HepG2 (cell line): Measurements from ENCODE around the gene CHPF. TPM values are rescaled to one million over a fixed set of nuclear protein-coding genes. Genes with fewer than 3 reads are reported as not detected.

Experiments
- BORCS8-MEF2B ChIP-seq: sonication (generic); formaldehyde crosslinking; IDR thresholded peaks from 2 replicates; pipeline ENCODE4 v1.8.0; 2022; ENCODE audit warnings: mild to moderate bottlenecking, missing genetic modification reagents
- ELF1 ChIP-seq: sonication (generic); formaldehyde crosslinking; IDR thresholded peaks from 2 replicates; pipeline ENCODE4 v1.4.0; 2020; ENCODE audit warnings: missing genetic modification reagents
- HDAC1 ChIP-seq: sonication (generic); formaldehyde crosslinking; IDR thresholded peaks from 2 replicates; pipeline ENCODE4 v1.5.1; 2020; ENCODE audit warnings: mild to moderate bottlenecking, missing genetic modification reagents
- HNRNPL ChIP-seq: fragments of 200-400 bp; formaldehyde crosslinking; IDR thresholded peaks from 2 replicates; pipeline ENCODE4 v1.6.1; 2017; ENCODE audit warnings: mild to moderate bottlenecking, low read depth, low read length
- NR1H2 ChIP-seq: sonication (generic); formaldehyde crosslinking; IDR thresholded peaks from 2 replicates; pipeline ENCODE4 v1.8.1; 2022; ENCODE audit warnings: low read depth, missing genetic modification reagents, borderline replicate concordance
- NR3C1 ChIP-seq: sonication (generic); formaldehyde crosslinking; IDR thresholded peaks from 2 replicates; pipeline ENCODE4 v1.4.0; 2020; ENCODE audit warnings: missing genetic modification reagents
- TBP ChIP-seq: sonication (generic); formaldehyde crosslinking; IDR thresholded peaks from 2 replicates; pipeline ENCODE4 v1.5.0; 2020; ENCODE audit warnings: missing genetic modification reagents
- ZNF101 ChIP-seq: sonication (generic); formaldehyde crosslinking; IDR thresholded peaks from 2 replicates; pipeline ENCODE4 v1.4.0; 2020; ENCODE audit warnings: mild to moderate bottlenecking, low read depth, missing genetic modification reagents, borderline replicate concordance
- ZNF841 ChIP-seq: sonication (generic); formaldehyde crosslinking; IDR thresholded peaks from 2 replicates; pipeline ENCODE4 v1.8.1; 2023; ENCODE audit warnings: missing genetic modification reagents, borderline replicate concordance
- ZNF883 ChIP-seq: sonication (generic); formaldehyde crosslinking; IDR thresholded peaks from 2 replicates; pipeline ENCODE4 v1.5.1; 2020; ENCODE audit warnings: mild to moderate bottlenecking, missing genetic modification reagents; ENCODE audit errors: not compliant biosample characterization
- polyA plus RNA-seq, 8 experiments: library from polyadenylated mRNA; depleted of rRNA in 3 of 8; stranded (reverse) in 7 of 8; unstranded in 1 of 8; fragments of >200 nt; fragmentation: Illumina TruSeq in 4 of 8; extraction: Trizol in 4 of 8; gene quantifications; 2 replicates each; pipeline versions ENCODE4 v1.2.1 to v1.2.3, GENCODE V29; 2011 to 2016; ENCODE audit warnings: low read depth in 4 of 8, missing spikeins in 1 of 8, mixed read lengths in 1 of 8; ENCODE audit not compliant: insufficient read depth in 1 of 8
- total RNA-seq, 5 experiments: library from RNA; depleted of rRNA; stranded (reverse); fragments of >200 nt; fragmentation: Illumina TruSeq; extraction: Trizol; gene quantifications; 2 replicates each; pipeline ENCODE4 v1.2.3, GENCODE V29; 2016; ENCODE audit warnings: low read depth in 1 of 5
- TF ChIP-seq, protein P1 (sequence below): sonication (generic); formaldehyde crosslinking; conservative IDR thresholded peaks from 2 replicates; pipeline ENCODE4 v1.8.1; 2023; ENCODE audit warnings: missing genetic modification reagents
- TF ChIP-seq, protein P2 (sequence below): sonication (generic); formaldehyde crosslinking; IDR thresholded peaks from 2 replicates; pipeline ENCODE4 v1.4.0; 2020; ENCODE audit warnings: missing genetic modification reagents
- TF ChIP-seq, protein P3 (sequence below): sonication (generic); formaldehyde crosslinking; IDR thresholded peaks from 2 replicates; pipeline ENCODE4 v1.9.0; 2021; ENCODE audit warnings: missing genetic modification reagents, borderline replicate concordance
- TF ChIP-seq, protein P4 (sequence below): sonication (generic); formaldehyde crosslinking; IDR thresholded peaks from 2 replicates; pipeline ENCODE4 v1.4.0; 2020; ENCODE audit warnings: mild to moderate bottlenecking, missing genetic modification reagents
- TF ChIP-seq, protein P5 (sequence below): IDR thresholded peaks from 2 replicates; pipeline ENCODE4 v1.6.1; 2018; ENCODE audit warnings: missing genetic modification reagents

The CHPF gene
- total and polyA plus RNA-seq, 2 of the 13 experiments (the other 11 are each of a cell fraction or from before 2014, with no cell fraction given) = 79.6 to 111 TPM

DNA sequence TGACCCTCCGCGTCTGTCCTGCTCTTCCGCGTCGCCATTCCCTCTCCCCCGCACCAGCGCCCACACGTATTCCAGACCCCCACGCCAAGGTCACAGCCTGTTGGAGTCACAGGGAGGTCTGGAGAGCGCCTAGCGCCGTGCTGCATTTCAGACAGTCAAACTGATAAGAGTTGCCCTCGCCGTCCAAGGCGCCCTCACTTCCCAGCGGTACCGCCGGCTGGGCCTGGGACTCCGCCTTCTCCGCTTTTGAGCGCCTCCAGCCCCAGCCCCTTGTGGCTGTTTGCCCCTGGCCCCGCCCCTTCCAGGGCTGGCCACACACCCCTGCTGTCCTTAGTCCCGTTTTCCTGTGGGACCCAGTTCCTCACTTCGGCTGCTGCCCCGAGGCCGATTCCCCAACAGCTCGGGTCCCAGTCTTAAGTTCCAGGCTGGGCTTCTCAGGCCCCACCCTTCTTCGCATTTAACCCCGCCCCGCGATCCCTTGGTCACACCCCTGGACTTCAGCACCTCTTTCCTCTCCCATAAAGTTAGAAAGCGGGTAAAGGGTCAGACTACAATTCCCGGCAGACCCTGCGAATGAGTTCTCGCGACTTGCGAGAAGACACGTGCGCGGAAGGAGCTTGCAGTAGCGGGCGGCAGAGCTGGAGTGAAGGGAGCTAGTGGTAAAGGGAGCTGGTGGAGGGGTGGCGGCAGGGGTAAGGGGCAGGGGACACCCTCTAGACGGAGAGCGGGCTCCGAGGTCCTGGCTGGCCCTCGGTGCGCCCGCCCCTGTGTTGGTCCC, 45.1 kb downstream of the CHPF start, which contains the start of gene GMPPA (continued):
- peak; percentile 10 for TF ChIP-seq ZNF883 (CRISPR knock-in tag)
- TF ChIP-seq, protein P1, sequence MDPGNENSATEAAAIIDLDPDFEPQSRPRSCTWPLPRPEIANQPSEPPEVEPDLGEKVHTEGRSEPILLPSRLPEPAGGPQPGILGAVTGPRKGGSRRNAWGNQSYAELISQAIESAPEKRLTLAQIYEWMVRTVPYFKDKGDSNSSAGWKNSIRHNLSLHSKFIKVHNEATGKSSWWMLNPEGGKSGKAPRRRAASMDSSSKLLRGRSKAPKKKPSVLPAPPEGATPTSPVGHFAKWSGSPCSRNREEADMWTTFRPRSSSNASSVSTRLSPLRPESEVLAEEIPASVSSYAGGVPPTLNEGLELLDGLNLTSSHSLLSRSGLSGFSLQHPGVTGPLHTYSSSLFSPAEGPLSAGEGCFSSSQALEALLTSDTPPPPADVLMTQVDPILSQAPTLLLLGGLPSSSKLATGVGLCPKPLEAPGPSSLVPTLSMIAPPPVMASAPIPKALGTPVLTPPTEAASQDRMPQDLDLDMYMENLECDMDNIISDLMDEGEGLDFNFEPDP (CRISPR knock-in tag) = no peak
- TF ChIP-seq NR1H2 = no peak
- TF ChIP-seq HNRNPL = 0 out of 2 replicates have a peak, but pooled peaks have one; percentile 43
- TF ChIP-seq, protein P2, sequence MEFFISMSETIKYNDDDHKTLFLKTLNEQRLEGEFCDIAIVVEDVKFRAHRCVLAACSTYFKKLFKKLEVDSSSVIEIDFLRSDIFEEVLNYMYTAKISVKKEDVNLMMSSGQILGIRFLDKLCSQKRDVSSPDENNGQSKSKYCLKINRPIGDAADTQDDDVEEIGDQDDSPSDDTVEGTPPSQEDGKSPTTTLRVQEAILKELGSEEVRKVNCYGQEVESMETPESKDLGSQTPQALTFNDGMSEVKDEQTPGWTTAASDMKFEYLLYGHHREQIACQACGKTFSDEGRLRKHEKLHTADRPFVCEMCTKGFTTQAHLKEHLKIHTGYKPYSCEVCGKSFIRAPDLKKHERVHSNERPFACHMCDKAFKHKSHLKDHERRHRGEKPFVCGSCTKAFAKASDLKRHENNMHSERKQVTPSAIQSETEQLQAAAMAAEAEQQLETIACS (CRISPR knock-in tag) = 0 out of 2 replicates have a peak, but pooled peaks have one; percentile 26
- no peak for TF ChIP-seq ZNF101 (CRISPR knock-in tag)
- TF ChIP-seq TBP (CRISPR knock-in tag) = no peak
- peak; percentile 77 for TF ChIP-seq HDAC1
- TF ChIP-seq NR3C1 (CRISPR knock-in tag) = no peak
- TF ChIP-seq ZNF841 (CRISPR knock-in tag) = no peak
- TF ChIP-seq, protein P3, sequence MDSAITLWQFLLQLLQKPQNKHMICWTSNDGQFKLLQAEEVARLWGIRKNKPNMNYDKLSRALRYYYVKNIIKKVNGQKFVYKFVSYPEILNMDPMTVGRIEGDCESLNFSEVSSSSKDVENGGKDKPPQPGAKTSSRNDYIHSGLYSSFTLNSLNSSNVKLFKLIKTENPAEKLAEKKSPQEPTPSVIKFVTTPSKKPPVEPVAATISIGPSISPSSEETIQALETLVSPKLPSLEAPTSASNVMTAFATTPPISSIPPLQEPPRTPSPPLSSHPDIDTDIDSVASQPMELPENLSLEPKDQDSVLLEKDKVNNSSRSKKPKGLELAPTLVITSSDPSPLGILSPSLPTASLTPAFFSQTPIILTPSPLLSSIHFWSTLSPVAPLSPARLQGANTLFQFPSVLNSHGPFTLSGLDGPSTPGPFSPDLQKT = 0 out of 2 replicates have a peak, but pooled peaks have one; percentile 57
- TF ChIP-seq, protein P4, sequence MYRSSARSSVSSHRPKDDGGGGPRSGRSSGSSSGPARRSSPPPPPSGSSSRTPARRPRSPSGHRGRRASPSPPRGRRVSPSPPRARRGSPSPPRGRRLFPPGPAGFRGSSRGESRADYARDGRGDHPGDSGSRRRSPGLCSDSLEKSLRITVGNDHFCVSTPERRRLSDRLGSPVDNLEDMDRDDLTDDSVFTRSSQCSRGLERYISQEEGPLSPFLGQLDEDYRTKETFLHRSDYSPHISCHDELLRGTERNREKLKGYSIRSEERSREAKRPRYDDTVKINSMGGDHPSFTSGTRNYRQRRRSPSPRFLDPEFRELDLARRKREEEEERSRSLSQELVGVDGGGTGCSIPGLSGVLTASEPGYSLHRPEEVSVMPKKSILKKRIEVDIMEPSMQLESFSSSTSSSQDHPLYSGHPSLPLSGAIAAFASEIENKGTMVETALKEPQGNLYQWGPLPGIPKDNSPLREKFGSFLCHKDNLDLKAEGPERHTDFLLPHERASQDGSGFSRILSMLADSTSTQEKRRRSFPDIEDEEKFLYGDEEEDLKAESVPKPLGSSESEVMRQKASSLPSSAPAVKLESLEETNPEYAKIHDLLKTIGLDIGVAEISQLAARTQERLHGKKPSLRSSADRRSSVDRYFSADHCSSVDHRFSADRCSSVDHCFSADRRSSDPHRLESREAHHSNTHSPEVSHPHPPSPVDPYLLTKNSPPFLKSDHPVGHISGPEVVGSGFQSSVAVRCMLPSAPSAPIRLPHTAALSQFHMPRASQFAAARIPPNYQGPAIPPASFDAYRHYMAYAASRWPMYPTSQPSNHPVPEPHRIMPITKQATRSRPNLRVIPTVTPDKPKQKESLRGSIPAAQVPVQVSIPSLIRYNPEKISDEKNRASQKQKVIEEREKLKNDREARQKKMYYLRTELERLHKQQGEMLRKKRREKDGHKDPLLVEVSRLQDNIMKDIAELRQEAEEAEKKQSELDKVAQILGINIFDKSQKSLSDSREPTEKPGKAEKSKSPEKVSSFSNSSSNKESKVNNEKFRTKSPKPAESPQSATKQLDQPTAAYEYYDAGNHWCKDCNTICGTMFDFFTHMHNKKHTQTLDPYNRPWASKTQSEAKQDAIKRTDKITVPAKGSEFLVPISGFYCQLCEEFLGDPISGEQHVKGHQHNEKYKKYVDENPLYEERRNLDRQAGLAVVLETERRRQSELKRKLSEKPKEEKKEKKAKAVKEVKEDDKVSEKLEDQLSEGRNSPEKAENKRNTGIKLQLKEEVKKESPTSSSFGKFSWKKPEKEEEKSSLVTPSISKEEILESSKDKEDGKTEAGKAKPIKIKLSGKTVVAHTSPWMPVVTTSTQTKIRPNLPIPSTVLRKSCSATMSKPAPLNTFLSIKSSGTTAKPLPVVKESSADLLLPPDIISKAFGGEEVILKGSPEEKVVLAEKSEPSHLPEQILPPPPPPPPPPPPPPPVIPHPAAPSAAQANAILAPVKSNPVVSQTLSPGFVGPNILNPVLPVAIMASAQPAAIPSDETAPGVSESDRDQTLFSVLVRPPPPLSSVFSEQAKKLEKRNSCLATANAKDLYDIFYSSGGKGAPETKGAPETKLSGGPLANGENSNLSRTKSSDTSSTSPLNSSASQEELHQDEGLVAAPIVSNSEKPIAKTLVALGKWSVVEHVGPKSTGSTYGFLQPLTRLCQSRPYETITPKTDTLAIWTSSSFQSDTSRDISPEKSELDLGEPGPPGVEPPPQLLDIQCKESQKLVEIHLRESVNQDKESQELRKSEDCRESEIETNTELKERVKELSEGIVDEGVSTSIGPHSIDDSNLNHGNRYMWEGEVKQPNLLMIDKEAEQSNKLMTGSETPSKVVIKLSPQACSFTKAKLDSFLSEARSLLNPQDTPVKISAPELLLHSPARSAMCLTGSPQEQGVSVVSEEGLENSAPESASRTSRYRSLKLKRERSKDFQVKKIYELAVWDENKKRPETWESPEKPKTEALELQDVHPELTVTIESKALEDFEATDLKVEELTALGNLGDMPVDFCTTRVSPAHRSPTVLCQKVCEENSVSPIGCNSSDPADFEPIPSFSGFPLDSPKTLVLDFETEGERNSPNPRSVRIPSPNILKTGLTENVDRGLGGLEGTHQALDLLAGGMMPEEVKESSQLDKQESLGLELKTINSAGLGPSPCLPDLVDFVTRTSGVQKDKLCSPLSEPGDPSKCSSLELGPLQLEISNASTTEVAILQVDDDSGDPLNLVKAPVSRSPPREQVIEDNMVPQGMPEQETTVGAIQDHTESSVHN = 0 out of 2 replicates have a peak, but pooled peaks have one; percentile 26
- TF ChIP-seq ELF1 (CRISPR knock-in tag) = peak; percentile 98
- TF ChIP-seq BORCS8-MEF2B = peak; percentile 35; the same call in 1 of the 2 replicates
- TF ChIP-seq, protein P5, sequence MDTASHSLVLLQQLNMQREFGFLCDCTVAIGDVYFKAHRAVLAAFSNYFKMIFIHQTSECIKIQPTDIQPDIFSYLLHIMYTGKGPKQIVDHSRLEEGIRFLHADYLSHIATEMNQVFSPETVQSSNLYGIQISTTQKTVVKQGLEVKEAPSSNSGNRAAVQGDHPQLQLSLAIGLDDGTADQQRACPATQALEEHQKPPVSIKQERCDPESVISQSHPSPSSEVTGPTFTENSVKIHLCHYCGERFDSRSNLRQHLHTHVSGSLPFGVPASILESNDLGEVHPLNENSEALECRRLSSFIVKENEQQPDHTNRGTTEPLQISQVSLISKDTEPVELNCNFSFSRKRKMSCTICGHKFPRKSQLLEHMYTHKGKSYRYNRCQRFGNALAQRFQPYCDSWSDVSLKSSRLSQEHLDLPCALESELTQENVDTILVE (CRISPR knock-in tag) = no peak
